ENCODE data around the gene MLXIP. TPM values are rescaled to one million over a fixed set of nuclear protein-coding genes. Genes with fewer than 3 reads are reported as not detected.

MLXIP gene
- 10 to 100 TPM; 13.9 to 45.9 (median 16.6) TPM for total RNA-seq
- long read RNA-seq, full-length matches to known transcripts = 1 of 1 reads
- long read RNA-seq, partial matches to known transcripts = 0 of 1 reads
- long read RNA-seq, other reads (novel, unspliced or antisense) = 0 of 1 reads

GRCh38 chr12:122078141-122079032, at the start of gene MLXIP:
TSS of gene MLXIP (plus strand) at chr12:122078756. CDS start at chr12:122078854, 98 bp downstream.
- ATAC-seq (peak; percentile 73 to 86 (median 85)), DNase-seq (peak; percentile 96 to 97 (median 97))
- TF ChIP-seq CTCF (IDR thresholded peaks at IDR 0.05) (no peak), POLR2A (IDR thresholded peaks at IDR 0.05) (peak; percentile 99)
- H3K36me3 ChIP-seq = no peaks in the 10 kb centered on the region
- intact Hi-C loops (cut with DNase I) = no loop called here
- H3K9me3 ChIP-seq = no peaks in the 10 kb centered on the region
- 0% methylated on average over 2 of the region's 113 CpGs for WGBS (ENCODE audit: insufficient coverage, low coverage, low lambda C conversion rate, missing lambda C conversion rate)
- no peaks in the 10 kb centered on the region for H3K27me3 ChIP-seq
- H3K4me1 ChIP-seq = peaks cover 0 to 44% (median 7%) of the 10 kb centered on the region in 4 donors
- H3K27ac ChIP-seq = peak within 1 kb of the TSS; percentile 72 to 89 (median 79)
- H3K4me3 ChIP-seq = peak within 1 kb of the TSS; percentile 56 to 88 (median 65)

- no peaks in the 10 kb centered on the region for H3K27me3 ChIP-seq
- intact Hi-C loops (cut with DNase I) = no loop called here
- no peak overlapping the region for H3K27ac ChIP-seq
- no peak overlapping the region for H3K4me3 ChIP-seq
- H3K9me3 ChIP-seq = no peaks in the 10 kb centered on the region
- WGBS (ENCODE audit: insufficient coverage, low coverage, low lambda C conversion rate, missing lambda C conversion rate) = 66% methylated on average over 14 of the region's 23 CpGs
- DNase-seq = no peak
- ATAC-seq = peak in 1 of 4 donors; percentile 8
- H3K4me1 ChIP-seq = peaks cover 0 to 8% (median 4%) of the 10 kb centered on the region in 4 donors
- H3K36me3 ChIP-seq = no peaks in the 10 kb centered on the region
- TF ChIP-seq POLR2A (IDR thresholded peaks at IDR 0.05) (no peak), CTCF (IDR thresholded peaks at IDR 0.05) (no peak)
Observed at GRCh38 chr12:122028905-122029560, 49.5 kb upstream of the MLXIP start.

- Histone ChIP-seq H3K4me3 (no peak overlapping the region), H3K36me3 (no peaks in the 10 kb centered on the region), H3K27ac (no peak overlapping the region), H3K4me1 (peaks cover 0 to under 1% (median 0%) of the 10 kb centered on the region in 4 donors), H3K9me3 (no peaks in the 10 kb centered on the region), H3K27me3 (no peaks in the 10 kb centered on the region)
- DNase-seq (no peak), ATAC-seq (peak in 3 of 4 donors; percentile 19 to 34 (median 32))
- intact Hi-C loops (cut with DNase I) = no loop called here
- WGBS (ENCODE audit: insufficient coverage, low coverage, low lambda C conversion rate, missing lambda C conversion rate) = 46% methylated on average over 19 of the region's 28 CpGs
- TF ChIP-seq POLR2A (IDR thresholded peaks at IDR 0.05) (no peak), CTCF (IDR thresholded peaks at IDR 0.05) (no peak)
Observed at GRCh38 chr12:122029620-122030423, 48.7 kb upstream of the MLXIP start.

- no peak overlapping the region for H3K4me3 ChIP-seq
- no peaks in the 10 kb centered on the region for H3K9me3 ChIP-seq
- ATAC-seq (peak in 2 of 4 donors; percentile 8 to 33), DNase-seq (no peak)
- WGBS (ENCODE audit: insufficient coverage, low coverage, low lambda C conversion rate, missing lambda C conversion rate) = 100% methylated on average over 1 of the region's 13 CpGs
- H3K27me3 ChIP-seq = no peaks in the 10 kb centered on the region
- peaks cover 0 to 4% (median 0%) of the 10 kb centered on the region in 4 donors for H3K36me3 ChIP-seq
- TF ChIP-seq CTCF (IDR thresholded peaks at IDR 0.05) (no peak), POLR2A (IDR thresholded peaks at IDR 0.05) (no peak)
- intact Hi-C loops (cut with DNase I) = no loop called here
- no peak overlapping the region for H3K27ac ChIP-seq
- no peaks in the 10 kb centered on the region for H3K4me1 ChIP-seq
Observed at GRCh38 chr12:122030424-122031035, 48.0 kb upstream of the MLXIP start.

All from right lobe of liver (tissue), 6 donors.